Brain microvascular endothelial cell (primary cell): ENCODE results near the gene ESYT2.

Experiments used
- DNase-seq: peaks from one replicate; pipeline ENCODE4 v3.0.0-alpha.2; 2020
- H3K27ac ChIP-seq: fragments of 250-450 bp; sonication (Bioruptor Pico); 2 replicates; pipeline ENCODE4 v1.5.1; 2020; ENCODE audit warnings: mild to moderate bottlenecking, moderate library complexity
- H3K27me3 ChIP-seq: fragments of 250-450 bp; sonication (Bioruptor Pico); replicated peaks from 2 replicates; pipeline ENCODE4 v1.5.1; 2020; ENCODE audit warnings: mild to moderate bottlenecking
- H3K36me3 ChIP-seq: fragments of 250-450 bp; sonication (Bioruptor Pico); replicated peaks from 2 replicates; pipeline ENCODE4 v1.5.1; 2020; ENCODE audit warnings: mild to moderate bottlenecking
- H3K4me3 ChIP-seq: 2 replicates; pipeline ENCODE4 v1.5.1; 2011; ENCODE audit warnings: low read depth, mild to moderate bottlenecking, control low read depth, low read length, moderate library complexity
- in situ Hi-C: cut with HindIII; loops from 2 replicates; pipeline ENCODE4 v1.10.0; 2017; ENCODE audit warnings: low sequenced_read_pairs, low pct_ligation_motif_present
- TF ChIP-seq, protein P1 (sequence below): IDR thresholded peaks from 2 replicates; pipeline ENCODE4 v1.5.1; 2011; ENCODE audit warnings: low read depth, mild to moderate bottlenecking, moderate library complexity, low read length, control low read depth, inconsistent platforms; ENCODE audit errors: missing control alignments

ESYT2 gene

DNA sequence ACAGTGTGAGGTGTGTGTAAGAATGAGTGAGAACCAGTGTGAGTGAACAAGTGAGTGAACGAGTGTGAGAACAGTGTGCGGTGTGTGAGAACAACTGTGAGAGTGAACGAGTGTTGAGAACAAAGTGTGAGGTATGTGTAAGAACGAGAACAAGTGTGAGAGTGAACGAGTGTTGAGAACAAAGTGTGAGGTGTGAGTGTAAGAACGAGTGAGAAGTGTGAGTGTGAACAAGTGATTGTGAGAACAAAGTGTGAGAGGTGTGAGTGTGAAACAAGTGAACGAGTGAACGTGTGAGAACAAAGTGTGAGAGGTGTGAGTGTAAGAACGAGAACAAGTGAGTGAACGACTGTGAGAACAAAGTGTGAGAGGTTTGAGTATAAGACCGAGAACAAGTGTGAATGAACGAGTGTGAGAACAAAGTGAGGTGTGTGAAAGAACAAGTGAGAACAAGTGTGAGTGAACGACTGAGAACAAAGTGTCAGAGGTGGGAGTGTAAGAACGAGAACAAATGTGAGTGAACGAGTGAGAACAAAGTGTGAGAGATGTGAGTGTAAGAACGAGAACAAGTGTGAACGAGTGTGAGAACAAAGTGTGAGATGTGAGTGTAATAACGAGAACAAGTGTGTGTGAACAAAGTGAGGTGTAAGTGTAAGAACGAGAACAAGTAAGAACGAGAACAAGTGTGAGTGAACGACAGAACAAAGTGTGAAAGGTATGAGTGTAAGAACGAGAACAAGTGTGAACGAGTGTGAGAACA is 47.9 kb downstream of the ESYT2 start:
- H3K36me3 ChIP-seq: peaks cover 35% of the 10 kb centered on the region
- H3K27ac ChIP-seq: no peak overlapping the region
- no peaks in the 10 kb centered on the region for H3K27me3 ChIP-seq
- TF ChIP-seq, protein P1, sequence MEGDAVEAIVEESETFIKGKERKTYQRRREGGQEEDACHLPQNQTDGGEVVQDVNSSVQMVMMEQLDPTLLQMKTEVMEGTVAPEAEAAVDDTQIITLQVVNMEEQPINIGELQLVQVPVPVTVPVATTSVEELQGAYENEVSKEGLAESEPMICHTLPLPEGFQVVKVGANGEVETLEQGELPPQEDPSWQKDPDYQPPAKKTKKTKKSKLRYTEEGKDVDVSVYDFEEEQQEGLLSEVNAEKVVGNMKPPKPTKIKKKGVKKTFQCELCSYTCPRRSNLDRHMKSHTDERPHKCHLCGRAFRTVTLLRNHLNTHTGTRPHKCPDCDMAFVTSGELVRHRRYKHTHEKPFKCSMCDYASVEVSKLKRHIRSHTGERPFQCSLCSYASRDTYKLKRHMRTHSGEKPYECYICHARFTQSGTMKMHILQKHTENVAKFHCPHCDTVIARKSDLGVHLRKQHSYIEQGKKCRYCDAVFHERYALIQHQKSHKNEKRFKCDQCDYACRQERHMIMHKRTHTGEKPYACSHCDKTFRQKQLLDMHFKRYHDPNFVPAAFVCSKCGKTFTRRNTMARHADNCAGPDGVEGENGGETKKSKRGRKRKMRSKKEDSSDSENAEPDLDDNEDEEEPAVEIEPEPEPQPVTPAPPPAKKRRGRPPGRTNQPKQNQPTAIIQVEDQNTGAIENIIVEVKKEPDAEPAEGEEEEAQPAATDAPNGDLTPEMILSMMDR: no peak
- DNase-seq: no peak
- no peak overlapping the region for H3K4me3 ChIP-seq
- in situ Hi-C loops: no loop called here

DNA sequence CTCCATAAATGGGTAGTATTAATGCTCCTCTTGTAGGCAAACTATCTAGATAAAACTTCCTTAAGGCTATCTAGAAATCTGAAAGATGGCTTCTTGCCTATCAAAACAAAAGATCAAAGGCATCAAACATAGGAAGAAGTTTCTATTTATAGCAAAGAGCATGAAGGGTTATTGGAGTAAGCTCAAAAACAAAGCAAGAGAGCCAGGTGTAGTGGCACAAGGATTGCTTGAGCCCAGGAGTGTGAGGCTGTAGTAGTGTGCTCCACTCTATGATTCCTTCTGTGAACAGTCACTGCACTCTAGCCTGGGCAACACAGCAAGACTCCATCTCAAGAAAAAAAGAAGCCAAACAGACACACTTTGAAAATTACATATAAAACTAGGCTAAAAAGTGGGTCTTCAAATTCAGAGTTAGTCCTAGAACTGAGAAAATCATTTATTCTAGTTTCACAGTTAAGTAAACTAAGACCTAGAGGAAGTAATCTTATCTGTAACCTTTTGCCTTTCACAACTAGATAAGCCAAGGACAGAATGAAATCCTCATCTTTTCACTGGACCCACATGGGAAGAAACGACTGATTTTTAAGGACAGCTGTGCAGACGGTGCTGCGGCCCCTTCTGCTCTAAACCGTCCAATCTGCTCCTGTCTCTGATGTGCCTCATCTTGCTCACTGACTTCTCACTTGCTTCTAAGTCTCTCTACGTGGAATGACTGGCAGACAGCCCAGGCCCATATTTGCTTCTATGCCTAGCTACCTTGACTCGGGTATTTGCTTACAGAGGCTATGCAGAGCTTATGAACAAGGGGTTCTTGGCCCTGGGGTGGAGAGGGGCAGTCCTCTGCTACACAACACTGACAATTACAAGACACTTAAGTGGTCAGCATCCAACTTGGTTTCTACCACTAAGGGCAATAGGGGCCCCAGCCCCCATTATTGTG is 50.0 kb downstream of the ESYT2 start:
- DNase-seq: no peak
- H3K36me3 ChIP-seq: peaks cover 42% of the 10 kb centered on the region
- in situ Hi-C loops: no loop called here
- H3K4me3 ChIP-seq: no peak overlapping the region
- H3K27me3 ChIP-seq: no peaks in the 10 kb centered on the region
- no peak overlapping the region for H3K27ac ChIP-seq
- TF ChIP-seq, protein P1: no peak

DNA sequence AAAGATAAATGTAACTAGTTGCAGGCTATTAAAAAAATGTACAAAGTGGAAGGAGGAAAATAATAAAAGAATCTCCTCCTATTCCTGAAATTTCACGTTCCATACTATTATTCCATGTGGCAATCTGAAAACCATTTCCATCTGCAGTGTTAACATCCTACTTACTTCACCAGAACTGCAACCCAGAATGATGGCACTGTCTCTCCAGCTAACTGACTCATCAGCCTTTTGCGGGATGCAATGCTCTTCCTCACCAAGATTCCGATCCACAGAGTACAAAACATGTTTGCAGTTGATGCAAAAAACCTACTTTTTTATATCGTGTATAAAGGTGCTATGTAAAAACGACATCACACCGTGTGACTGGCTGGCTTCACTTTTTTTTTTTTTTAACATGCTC is 50.8 kb downstream of the ESYT2 start:
- Histone ChIP-seq H3K27ac (no peak overlapping the region), H3K4me3 (no peak overlapping the region), H3K27me3 (no peaks in the 10 kb centered on the region), H3K36me3 (peaks cover 37% of the 10 kb centered on the region)
- TF ChIP-seq, protein P1: no peak
- in situ Hi-C loops: no loop called here
- peak; percentile 12 for DNase-seq

DNA sequence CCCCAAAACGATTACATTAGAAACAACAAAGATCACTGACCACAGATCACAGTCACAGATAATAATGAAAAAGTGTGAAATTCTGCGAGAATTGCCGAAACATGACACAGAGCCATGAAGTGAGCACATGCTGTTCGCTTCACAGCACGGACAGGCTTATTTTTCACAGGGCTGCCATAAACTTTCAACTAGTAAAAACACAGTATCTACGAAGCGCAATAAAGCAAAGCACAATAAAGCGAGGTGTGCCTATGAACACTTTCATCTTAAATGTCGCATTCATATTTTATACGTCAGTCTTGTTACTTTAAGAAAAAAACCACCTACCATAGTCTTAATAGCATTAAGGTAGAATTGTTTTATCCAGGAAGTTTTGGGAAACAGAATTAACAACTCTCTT is 51.5 kb downstream of the ESYT2 start:
- Histone ChIP-seq H3K36me3 (peaks cover 37% of the 10 kb centered on the region), H3K27ac (no peak overlapping the region), H3K4me3 (no peak overlapping the region), H3K27me3 (no peaks in the 10 kb centered on the region)
- DNase-seq: no peak
- in situ Hi-C loops: no loop called here
- TF ChIP-seq, protein P1: no peak

DNA sequence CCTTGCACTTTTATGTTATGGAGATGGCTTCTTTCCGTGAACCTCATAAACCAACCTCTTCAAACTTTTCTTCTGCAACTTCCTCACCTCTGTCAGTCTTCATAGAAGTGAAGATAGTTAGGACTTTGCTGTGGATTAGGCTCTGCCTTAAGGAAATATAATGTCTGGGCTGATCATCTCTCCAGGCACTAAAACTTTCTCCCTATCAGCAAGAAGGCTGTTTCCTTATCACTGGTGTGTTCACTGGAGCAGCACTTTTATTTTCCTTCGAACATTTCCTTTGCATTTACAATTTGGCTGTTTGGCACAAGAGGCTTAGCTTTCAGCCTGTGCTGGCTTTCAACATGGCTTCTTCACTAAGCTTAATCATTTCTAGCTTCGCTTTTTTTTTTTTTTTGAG is 52.8 kb downstream of the ESYT2 start:
- TF ChIP-seq, protein P1: no peak
- H3K27ac ChIP-seq: no peak overlapping the region
- in situ Hi-C loops: no loop called here
- H3K4me3 ChIP-seq: no peak overlapping the region
- no peaks in the 10 kb centered on the region for H3K27me3 ChIP-seq
- H3K36me3 ChIP-seq: peaks cover 27% of the 10 kb centered on the region
- DNase-seq: no peak
